NCI-H345 treated with DMSO at 0.1 percent for 48 hours (cell line): ENCODE data around the gene NAALAD2.
"Not testable (repeated sequence)": the region's sequence is repeated elsewhere in the genome, so short reads cannot be mapped to it uniquely, and the experiment has no call there.

Source experiments
- DNase-seq: peaks from one replicate; lab custom pipeline; 2025; ENCODE audit not compliant: unreplicated experiment; lab: John Stamatoyannopoulos, UW

Gene NAALAD2

DNA sequence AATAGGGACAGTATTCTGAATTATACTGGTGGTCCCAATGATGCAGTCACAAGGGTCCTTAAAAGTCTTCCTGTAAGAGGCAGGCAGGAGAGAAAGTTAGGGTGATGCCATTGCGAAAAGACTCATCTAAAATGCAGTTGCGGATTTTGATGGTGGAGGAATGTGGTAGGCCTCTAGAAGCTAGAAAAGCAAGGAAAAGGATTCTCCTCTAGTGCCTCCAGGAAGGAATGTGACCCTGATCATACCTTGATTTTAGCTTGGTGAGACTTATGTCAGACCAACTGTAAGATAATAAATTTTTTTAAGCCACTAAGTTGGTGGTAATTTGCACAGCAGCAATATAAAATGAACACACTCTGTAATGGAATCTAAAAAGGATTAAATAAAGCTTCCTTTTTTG, 54.5 kb downstream of the NAALAD2 start:
- no peak for DNase-seq

DNA sequence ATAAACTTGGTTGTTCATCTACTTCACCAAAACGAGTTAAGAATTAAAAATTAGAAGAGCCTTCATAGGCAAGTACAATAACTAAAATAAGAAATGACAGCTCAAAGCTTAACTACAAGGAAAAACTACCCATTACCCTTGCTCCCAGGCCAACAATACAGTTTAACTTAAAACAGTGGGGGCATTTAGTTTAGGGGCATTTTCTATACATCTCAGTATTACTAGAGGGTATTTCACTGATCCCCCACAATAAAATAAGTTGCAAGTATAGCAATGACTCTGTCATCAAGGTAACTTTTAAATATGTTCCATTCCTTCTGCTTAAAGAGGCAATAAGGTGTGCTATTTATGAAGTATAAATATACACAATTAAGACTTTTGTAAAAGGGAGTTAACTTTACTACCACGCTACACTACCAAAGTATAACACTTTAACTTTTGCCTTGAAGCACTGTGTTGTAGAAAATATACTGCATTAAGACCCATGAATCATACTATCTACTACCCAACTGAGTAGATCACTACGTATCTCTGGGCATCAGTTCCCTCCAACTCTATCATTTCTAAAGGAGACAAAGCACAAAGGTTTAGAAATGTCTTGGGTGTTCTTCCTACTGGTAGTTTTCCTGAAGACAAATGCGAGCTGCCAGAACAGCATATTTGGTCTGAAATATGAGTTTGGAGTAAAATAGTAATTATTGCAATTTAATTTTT, 58.6 kb downstream of the NAALAD2 start:
- no peak for DNase-seq

DNA sequence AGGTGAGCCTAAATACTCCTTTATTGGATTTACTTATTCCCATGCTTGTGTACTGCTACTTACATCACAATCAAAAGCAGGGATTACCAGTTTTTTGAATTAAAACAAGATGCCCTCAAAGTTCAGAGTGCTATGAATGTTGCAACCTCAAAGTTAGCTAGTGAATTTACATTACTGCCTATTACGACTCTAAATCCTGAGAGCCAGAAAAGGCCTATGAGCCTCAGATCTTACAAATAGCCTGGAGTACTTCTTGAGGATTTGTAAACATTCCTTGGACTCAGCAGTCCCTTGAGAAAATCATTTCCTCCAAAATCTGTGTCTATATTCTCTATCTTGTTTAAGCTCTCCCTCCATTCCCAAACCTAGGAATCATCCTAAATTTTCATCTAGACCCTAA, 62.9 kb downstream of the NAALAD2 start:
- no peak for DNase-seq

DNA sequence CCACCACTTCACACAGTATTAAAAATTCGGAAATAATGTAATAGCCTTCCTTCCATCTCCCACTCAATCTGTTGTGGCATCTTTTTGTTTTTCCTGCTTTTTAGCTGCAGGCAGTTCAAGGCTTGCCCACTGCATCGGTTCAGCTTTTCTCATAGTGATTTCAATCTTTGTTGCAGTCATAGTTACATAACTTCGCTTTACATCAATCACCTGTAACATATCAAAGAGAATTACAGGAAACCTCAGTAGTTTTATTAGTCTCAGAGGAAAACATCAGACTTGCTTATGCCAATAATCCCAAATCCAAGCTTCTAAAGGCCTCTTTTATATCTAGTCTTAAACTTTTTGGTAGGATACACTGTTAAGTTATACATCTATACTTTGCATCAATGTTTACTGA, 67.9 kb downstream of the NAALAD2 start:
- DNase-seq = no peak

DNA sequence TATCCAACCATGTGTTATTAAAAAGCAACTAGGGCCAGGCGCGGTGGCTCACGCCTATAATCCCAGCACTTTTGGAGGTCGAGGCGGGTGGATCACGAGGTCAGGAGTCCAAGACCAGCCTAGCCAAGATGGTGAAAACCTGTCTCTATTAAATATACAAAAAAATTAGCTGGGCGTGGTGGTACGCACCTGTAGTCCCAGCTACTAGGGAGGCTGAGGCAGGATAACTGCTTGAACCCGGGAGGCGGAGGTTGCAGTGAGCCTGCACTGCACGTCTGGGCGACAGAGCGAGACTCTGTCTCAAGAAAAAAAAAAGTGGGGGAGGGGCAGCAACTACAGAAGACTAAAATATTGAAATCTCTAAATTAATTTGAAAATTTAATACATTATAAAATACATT, 69.9 kb downstream of the NAALAD2 start:
- no peak for DNase-seq

DNA sequence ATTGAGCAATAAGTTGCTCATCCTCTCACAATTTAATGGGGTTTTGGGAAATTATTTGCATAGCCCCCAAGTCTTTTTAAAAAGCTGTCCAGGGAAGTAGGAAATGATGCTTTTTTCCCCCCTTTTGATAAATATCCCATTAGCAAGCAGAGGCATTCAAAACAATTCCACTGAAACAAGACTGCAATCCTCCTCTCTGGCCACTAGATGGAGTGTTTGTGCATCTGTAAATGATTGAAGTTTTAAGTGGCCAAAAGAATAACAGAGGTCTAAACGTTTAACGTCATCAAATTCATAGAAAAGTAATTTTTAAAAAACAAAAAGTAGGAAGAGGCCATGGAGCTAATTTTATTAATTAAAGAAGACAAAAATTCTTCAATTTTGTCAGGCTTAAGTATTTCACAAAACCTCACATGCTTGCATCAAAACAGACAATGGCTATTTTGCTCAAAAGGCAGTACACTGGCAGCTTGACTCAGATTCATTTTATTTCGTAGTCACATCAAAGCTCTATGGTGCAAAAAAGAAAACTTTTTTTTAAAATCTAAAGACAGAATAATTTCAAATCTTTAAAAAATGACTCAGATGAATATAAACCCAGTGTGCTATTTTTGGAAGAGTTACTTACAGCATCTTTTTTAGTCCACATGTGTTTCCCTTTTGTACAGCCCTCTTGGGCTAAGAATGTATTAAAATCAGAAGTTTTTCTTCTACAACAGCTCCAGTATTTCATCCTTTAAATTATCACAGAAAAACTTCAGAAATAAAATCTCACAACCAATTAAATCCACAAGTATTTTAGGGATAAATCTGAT, 70.6 kb downstream of the NAALAD2 start:
- DNase-seq = peak; percentile 31

DNA sequence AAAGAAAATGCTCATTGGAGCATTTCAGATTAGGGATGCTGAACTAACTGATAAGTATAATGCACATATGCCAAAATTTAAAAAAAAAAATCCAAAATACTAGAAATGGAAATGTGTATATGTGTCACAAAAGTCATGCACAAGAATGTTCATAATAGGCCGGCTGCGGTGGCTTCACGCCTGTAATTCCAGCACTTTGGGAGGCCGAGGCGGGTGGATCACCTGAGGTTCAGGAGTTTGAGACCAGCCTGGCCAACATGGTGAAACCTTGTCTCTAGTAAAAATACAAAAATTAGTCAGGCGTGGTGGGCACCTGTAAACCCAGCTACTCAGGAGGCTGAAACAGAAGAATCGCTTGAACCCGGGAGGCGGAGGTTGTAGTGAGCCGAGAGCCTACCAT, 73.5 kb downstream of the NAALAD2 start:
- DNase-seq = not testable (repeated sequence)

DNA sequence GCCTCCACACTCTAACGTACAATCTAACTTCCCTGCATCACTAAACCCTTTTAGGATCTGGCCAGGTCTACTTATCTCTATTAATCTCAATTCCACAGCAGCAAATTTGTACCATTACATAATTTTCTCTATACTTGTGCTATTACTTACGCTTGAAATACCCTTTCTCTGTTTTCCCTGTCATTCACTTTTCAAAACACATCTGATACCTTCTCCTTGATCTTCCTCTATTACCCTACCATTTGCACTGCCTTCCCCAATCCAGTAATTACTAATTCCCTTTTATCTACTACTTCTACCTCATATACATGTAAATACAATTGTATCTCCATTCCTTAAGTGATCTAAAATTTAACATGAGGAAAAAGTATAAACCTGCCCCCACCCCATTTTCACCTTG, 74.4 kb downstream of the NAALAD2 start:
- no peak for DNase-seq

DNA sequence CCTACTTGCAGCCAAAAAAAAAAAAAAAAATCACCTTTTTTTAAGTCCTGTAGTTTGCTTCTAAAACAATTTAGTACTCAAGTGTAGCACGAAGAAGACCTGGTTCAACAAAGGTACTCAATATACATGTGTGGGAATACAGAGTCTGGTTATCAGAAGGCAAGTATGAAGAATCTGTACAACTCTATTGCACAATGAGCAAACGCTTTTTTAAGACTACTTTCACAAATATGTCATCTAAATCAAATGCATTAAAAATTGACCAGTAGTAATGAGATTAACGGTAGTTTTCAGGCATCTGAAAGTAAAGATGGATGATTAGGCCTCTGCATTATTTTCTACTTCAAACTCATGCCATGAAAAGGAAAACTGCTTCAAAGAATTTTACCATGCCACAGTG, 78.9 kb downstream of the NAALAD2 start:
- no peak for DNase-seq

DNA sequence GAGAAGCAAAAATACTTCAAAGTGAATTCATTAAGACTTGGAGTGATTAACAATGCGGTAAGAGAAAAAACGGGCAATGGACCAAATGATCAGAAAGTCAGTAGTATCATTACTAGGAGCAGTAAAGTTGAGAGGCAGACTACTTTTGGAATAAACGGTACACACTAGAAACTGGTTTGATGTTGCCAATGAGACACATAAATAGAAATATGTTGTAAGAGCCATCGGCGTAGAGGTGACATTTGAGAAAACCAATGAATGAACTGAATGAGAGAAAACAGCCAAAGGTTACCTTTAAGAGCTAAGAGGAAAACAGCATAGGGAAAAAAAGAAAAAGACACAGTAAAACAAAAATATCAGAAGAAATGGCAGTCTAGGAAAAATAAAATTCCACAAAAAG, 82.1 kb downstream of the NAALAD2 start:
- no peak for DNase-seq

DNA sequence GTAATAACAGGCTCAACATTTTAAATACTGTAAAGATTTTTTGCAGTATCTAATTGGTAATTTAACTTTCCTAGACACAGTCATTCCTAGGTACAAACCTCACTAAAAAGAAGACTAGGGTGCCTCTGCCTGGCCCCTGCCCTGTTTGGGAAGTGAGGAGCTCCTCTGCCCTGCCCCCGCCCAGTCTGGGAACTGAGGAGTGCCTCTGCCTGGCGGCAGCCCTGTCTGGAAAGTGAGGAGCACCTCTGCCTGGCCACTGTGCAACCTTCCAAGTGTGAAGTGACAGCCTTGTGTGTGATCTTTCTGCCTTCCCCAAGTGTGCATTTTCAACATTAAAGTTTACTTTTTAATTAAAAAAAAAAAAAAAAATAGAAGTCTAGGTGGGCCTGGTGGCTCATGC, 84.1 kb downstream of the NAALAD2 start:
- DNase-seq = no peak

DNA sequence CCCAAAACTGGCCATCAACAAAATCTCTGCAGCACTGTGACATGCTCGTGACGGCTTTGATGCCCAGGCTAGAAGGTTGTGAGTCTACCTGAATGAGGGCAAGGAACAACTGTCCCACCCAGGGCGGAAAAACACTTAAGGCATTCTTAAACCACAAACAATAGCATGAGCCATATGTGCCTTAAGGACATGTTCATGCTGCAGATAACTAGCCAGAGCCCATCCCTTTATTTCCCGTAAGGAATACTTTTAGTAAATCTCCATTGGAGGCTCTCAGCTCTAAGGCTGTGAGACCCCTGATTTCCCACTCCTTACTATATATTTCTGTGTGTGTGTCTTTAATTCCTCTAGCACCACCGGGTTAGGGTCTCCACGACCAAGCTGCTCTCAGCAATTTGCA, 85.0 kb downstream of the NAALAD2 start:
- DNase-seq = no peak

DNA sequence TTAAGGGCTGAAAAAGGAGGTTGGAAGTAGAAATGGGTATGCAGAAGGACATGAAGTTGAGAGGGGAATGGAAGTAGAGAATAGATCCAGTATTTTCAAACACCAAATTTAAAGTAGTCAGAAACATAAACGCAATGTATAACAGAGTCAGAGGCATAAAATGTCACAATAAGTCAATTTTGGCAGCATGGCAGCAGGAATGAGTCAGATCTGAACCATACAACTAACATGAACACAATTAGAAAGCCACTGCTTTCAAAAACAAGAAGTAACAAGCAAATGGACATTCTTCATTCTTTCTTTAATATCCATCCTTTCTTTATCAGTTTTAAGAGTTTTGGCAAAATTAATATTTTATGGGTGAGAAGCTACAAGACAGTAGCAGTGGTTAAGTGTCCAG, 85.9 kb downstream of the NAALAD2 start:
- no peak for DNase-seq

DNA sequence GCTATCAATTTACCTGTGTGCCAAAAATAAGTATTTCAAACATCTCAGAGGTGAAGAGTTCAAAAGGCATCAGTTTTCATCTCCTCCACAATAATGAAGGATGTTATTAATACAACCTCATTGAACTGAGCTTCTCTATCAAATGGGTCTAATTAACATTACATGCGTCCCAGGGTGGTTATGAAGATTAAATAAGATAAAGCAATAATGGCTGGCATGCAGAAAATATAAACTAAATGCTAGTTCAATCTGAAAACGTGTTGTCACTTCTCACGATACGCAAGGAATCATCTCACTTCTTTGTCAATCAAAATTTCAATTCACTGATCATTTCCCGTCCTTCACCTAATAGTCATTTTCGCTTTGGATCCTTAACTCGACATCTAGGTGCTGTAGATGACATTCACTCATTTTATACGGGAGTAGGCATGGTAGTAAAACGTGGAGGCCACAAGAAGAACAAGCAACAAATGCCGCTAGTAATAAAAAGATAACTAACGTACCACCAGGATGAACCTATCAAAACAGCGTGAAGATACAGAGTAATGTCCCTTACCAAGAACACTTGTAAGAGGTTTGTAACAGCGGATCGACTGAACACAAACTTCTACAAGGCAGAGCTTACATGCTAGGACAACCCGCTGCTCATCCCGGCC, 87.5 kb downstream of the NAALAD2 start:
- DNase-seq = no peak

DNA sequence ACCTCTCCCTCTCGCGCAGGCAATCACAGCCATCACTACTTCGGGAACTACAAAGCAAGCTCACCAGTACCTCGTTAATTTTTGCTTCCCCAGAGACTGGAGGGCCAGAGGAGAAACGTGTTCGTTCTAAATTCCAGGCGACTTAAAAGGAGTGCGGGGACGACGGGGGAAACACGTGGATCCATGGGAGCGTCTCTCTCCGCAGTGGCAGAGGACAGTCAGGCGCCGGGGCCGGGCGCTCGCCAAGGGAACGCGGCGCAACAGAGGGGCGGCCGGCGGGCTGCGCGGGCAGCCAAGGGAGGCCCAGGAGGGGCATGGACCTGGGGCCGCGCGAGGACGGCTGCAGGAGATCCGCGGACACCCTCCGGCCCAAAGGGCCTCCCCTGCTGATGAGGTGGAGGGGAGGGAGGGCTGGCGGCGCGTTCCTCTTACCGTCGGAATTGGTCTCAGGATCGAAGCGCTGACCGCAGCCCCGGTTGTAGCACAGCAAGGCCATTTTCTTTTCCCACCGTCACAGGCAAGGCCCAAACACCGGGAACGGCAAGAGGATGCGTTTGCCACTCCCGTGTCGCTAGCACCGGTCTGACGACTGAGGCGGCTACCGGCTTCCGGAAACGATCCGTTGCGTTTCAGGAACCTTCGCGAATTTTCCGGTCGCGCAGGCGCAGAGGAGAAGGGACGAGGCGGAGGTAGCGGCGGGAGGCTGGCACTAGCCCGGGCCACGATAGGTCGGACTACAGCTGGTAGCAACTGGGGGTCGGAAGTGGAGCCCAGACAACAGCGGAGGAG, 88.2 kb downstream of the NAALAD2 start, which contains the start of gene CHORDC1:
CHORDC1 (minus strand) TSS at position 591 of the 789 bp plus-strand sequence; CDS start at position 496, 95 bp downstream.
- peak; percentile 86 for DNase-seq

DNA sequence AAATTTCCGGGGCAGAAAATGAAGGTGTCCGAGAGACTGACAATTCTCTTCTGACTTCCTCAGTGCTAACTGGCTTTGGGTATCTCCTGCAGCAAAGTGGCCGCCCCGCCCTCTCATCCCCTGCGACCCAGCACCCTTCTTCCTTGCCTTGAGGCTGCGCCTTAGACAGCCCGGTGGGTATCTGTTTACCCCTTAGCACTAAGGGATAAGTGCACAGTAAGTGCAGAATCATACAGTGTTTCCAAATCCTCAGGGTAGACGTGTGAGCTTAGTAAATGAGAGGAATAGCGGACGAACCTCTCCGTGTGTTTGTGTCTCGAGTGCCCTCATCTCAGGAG, 88.8 kb downstream of the NAALAD2 start:
- DNase-seq = no peak

DNA sequence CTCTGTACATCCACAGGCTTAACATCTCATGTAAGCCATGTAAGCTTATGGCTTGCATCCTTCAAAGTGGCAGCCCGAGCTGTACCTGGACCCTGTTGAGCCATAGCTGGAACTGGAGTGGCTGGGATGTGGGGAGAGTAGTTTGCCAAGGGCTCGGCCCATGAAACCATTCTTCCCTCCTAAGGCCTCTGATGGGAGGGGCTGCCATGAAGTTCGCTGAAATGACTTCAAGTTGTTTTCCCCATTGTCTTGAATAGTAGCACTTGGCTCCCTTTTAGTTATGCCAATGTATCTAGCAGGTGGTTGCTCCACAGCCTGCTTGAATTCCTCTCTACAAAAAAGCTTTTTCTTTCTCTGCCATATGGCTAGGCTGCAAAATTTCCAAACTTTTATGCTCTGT, 93.6 kb downstream of the NAALAD2 start:
- no peak for DNase-seq

DNA sequence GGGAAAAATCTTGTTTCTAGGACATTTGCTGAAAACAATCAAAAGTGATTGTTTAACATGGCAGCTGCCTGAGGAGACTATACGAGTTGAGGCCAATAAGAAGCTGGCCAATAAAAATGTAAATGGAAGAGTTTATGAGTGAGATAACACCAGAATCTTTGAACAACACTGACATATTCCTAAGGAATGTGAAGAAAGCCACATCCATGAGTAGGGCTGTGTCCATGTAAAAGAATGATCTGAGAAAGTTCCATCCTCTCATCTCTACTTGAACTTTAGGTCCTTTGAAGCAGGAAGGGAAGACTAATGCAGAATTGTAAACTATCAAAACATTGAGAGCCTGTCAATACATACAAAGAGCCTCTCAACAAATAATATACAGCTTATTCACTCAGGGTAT, 95.3 kb downstream of the NAALAD2 start:
- no peak for DNase-seq

DNA sequence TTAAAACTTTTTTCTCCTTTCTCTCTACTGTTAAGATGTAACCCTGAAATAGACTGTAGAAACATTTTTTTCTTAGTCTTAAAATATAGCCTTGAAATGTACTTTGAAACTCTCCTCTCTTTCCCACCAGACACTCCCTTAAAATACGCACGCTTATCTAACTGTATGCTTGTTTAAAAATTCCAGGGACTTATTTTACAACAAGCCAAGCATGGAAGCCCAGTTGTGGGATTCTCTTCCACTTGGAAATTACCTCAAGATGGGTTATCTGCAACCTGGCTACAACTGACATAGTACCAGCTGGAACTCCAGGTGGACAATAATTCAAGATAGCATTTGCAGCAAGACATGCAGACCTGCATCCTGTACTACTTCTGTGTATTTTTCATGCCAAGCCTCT, 100.5 kb downstream of the NAALAD2 start:
- DNase-seq = no peak

DNA sequence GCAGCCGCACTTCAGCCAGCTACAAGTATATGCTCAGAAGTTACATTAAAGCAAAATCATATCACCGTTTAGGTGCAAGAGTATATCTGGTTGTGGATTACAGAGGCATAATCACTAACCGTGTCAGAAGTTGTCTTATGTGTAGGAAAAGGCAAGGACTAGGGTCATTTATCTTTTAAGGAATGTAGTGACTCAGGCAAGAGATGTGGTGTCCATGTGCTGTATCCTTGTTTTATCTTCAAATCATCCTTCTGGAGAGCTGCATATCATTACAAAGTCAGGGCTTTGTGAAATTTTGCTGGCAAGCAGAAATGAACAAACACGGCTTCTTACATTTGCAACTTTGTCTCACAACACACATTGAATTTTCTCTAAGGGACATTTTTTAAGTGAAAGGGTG, 101.1 kb downstream of the NAALAD2 start:
- no peak for DNase-seq

DNA sequence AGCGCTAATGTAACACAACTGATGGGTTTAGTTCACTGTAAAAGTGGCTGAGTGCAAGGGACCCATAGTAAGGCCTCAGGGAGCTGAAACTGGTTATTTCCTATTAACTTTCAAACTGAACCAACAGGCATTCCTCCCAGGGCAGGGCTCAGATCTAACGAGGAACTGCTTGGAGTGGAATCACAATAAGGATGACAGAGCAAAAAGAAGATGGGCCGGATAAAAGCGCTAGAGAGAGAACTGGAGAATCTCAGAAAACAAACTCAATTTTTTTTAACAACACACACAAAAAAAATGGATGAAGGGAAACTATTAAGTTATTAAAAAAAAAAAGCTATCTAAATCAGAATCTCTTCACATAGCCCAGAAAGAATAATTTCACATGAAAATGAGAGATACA, 102.5 kb downstream of the NAALAD2 start:
- no peak for DNase-seq
